K562 (cell line): Measurements from ENCODE around the gene OXSM. TPM values are rescaled to one million over a fixed set of nuclear protein-coding genes. Genes with fewer than 3 reads are reported as not detected.
A peak's percentile ranks its signal among the peaks of the same experiment; 100 is the strongest.

Experiments used
- BRD4 ChIP-seq: fragments of 200-600 bp; sonication (generic); IDR thresholded peaks from 2 replicates; pipeline ENCODE4 v1.6.1; 2017; ENCODE audit warnings: inconsistent platforms
- BRD9 ChIP-seq: fragments of 450-650 bp; IDR thresholded peaks from 2 replicates; pipeline ENCODE4 v1.6.1; 2018; ENCODE audit warnings: low read depth; ENCODE audit not compliant: partially characterized antibody
- FOXP1 ChIP-seq: sonication (generic); formaldehyde crosslinking; IDR thresholded peaks from 2 replicates; pipeline ENCODE4 v1.8.0; 2022; ENCODE audit warnings: mild to moderate bottlenecking, missing genetic modification reagents
- KDM1A ChIP-seq, 2 experiments: fragments of 450-650 bp; IDR thresholded peaks; 2 replicates each; pipeline ENCODE4 v1.6.1; 2016; ENCODE audit warnings: mild to moderate bottlenecking in 2 of 2
- KDM4B ChIP-seq, 2 experiments: fragments of 450-650 bp in 1 of 2; sonication (generic) in 1 of 2; IDR thresholded peaks; 2 replicates each; pipeline ENCODE4 v1.6.1; 2016 to 2017; ENCODE audit warnings: borderline replicate concordance in 2 of 2, antibody characterized with exemption in 1 of 2, low read depth in 1 of 2, mild to moderate bottlenecking in 1 of 2
- MBD1 ChIP-seq: fragments of 250-450 bp; sonication (Bioruptor Pico); IDR thresholded peaks from 2 replicates; pipeline ENCODE4 v1.8.0; 2022; ENCODE audit warnings: inconsistent platforms
- MECOM ChIP-seq: fragments of 250-450 bp; sonication (Bioruptor Pico); IDR thresholded peaks from 2 replicates; pipeline ENCODE4 v1.8.0; 2022; ENCODE audit warnings: inconsistent platforms
- RBM17 ChIP-seq: fragments of 200-400 bp; formaldehyde crosslinking; IDR thresholded peaks from 2 replicates; pipeline ENCODE4 v1.6.1; 2017; ENCODE audit warnings: low read depth, mild to moderate bottlenecking, low read length, borderline replicate concordance
- SIN3B ChIP-seq: fragments of 450-650 bp; IDR thresholded peaks from 2 replicates; pipeline ENCODE4 v1.6.1; 2017; ENCODE audit warnings: low read depth, mild to moderate bottlenecking, moderate library complexity
- SMARCB1 ChIP-seq: IDR thresholded peaks from 2 replicates; pipeline ENCODE4 v1.6.1; 2011; ENCODE audit warnings: improper control_type of control experiment, low read depth; ENCODE audit not compliant: insufficient read length
- ZNF140 ChIP-seq: fragments of 250-450 bp; sonication (Bioruptor Pico); IDR thresholded peaks from 2 replicates; pipeline ENCODE4 v1.8.0; 2021; ENCODE audit warnings: moderate library complexity, mild to moderate bottlenecking, inconsistent platforms
- ZNF146 ChIP-seq: IDR thresholded peaks from one replicate; pipeline ENCODE4 v1.6.1; 2018; ENCODE audit warnings: missing compliant biosample characterization; ENCODE audit not compliant: unreplicated experiment
- ZNF551 ChIP-seq: fragments of 250-450 bp; sonication (Bioruptor Pico); IDR thresholded peaks from 2 replicates; pipeline ENCODE4 v1.5.0; 2021; ENCODE audit warnings: mild to moderate bottlenecking, moderate library complexity
- ZNF75A ChIP-seq: fragments of 450-650 bp; formaldehyde crosslinking; IDR thresholded peaks from 2 replicates; pipeline ENCODE4 v1.4.0; 2020; ENCODE audit warnings: mild to moderate bottlenecking
- polyA plus RNA-seq, 8 experiments: library from polyadenylated mRNA; depleted of rRNA in 4 of 8; stranded (reverse) in 5 of 8; unstranded in 3 of 8; fragments of >200 nt; fragmentation: Nextera tagmentation in 2 of 8; fragmentation: Illumina TruSeq in 1 of 8; extraction: Ambion mirVana in 2 of 8; extraction: Trizol in 1 of 8; gene quantifications; 2 replicates each; pipeline versions ENCODE4 v1.2.1 to v1.2.3, GENCODE V29; 2011 to 2014; ENCODE audit warnings: inconsistent platforms in 1 of 8, missing spikeins in 1 of 8
- total RNA-seq, 7 experiments: library from RNA; depleted of rRNA in 6 of 7; stranded (reverse); fragments of >200 nt in 6 of 7; fragmentation: Illumina TruSeq in 2 of 7; extraction: Trizol in 2 of 7; gene quantifications; 2 replicates each; pipeline versions ENCODE4 v1.2.1 to v1.2.3, GENCODE V29; 2011 to 2021; ENCODE audit warnings: low replicate concordance in 1 of 7
- TF ChIP-seq, protein P1 (sequence below), 2 experiments: IDR thresholded peaks; 2 replicates each; pipeline ENCODE4 v1.6.1; 2012; ENCODE audit warnings: improper control_type of control experiment in 2 of 2, low read depth in 2 of 2, low read length in 2 of 2, borderline replicate concordance in 1 of 2

Gene OXSM
- total and polyA plus RNA-seq, 9 of the 15 experiments (the other 6 are each of a cell fraction or from before 2014, with no cell fraction given): 24.0 to 107 (median 34.0) TPM

DNA sequence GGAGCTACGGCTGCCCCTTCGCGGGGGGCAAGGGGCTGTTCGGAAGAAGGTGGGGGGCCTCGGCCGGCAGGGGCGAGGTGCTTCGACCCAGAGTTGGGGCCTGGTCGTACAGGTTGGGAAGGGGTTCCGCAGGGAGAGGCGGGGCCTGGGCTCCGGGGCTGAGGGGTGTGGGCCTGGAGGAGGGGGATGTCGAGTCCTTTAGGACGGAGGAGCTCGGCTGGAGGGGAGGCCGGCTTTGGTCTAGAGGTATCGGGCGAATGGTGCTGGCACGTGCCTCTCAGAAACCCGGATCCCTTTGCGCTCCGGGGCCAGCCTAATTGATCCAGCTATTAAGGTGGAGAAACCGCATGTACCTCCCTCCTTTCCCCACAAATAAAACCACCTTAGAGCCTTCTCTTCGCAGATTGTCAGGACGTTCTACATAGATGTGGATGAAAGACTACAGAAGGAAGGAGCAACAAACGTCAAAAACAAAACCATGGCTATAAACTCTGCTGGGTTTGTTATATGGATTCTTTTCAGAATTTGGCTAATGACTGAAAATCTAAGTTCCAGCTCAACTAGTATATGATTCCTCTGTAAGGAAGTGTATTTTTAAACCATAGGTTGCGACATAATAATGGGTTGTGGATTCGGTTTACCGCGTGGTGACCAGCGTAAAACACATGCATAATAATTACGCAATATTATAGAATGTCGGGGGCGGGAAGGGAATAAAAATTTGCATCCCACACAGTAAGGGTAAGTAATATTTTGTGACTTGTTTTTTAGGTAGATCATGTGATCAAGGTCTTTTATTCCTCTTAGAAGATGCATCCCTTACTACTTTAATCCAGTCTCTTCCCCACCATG, 6.0 kb upstream of the OXSM start (continued):
- no peak for TF ChIP-seq ZNF146
- TF ChIP-seq, protein P1, sequence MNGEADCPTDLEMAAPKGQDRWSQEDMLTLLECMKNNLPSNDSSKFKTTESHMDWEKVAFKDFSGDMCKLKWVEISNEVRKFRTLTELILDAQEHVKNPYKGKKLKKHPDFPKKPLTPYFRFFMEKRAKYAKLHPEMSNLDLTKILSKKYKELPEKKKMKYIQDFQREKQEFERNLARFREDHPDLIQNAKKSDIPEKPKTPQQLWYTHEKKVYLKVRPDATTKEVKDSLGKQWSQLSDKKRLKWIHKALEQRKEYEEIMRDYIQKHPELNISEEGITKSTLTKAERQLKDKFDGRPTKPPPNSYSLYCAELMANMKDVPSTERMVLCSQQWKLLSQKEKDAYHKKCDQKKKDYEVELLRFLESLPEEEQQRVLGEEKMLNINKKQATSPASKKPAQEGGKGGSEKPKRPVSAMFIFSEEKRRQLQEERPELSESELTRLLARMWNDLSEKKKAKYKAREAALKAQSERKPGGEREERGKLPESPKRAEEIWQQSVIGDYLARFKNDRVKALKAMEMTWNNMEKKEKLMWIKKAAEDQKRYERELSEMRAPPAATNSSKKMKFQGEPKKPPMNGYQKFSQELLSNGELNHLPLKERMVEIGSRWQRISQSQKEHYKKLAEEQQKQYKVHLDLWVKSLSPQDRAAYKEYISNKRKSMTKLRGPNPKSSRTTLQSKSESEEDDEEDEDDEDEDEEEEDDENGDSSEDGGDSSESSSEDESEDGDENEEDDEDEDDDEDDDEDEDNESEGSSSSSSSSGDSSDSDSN (IDR thresholded peaks at IDR 0.05; ENCODE audit: borderline replicate concordance in 1 of 2, low read depth in 2 of 2, low read length in 2 of 2): no peak
- TF ChIP-seq KDM4B (IDR thresholded peaks at IDR 0.05; ENCODE audit: borderline replicate concordance in 2 of 2, low read depth in 1 of 2): no peak
- TF ChIP-seq FOXP1: peak; percentile 84; the same call in 1 of the 2 replicates
- TF ChIP-seq ZNF75A (CRISPR knock-in tag): no peak
- no peak for TF ChIP-seq RBM17
- no peak for TF ChIP-seq BRD9
- no peak for TF ChIP-seq MECOM (CRISPR knock-in tag)
- TF ChIP-seq ZNF551 (CRISPR knock-in tag): no peak
- TF ChIP-seq MBD1 (CRISPR knock-in tag): no peak
- TF ChIP-seq KDM1A (IDR thresholded peaks at IDR 0.05): no peak
- no peak for TF ChIP-seq SMARCB1
- no peak for TF ChIP-seq ZNF140 (CRISPR knock-in tag)
- TF ChIP-seq SIN3B: no peak
- TF ChIP-seq BRD4: peak; percentile 29; the same call in 1 of the 2 replicates
